Measurements from ENCODE around the gene DSCAM. TPM values are rescaled to one million over a fixed set of nuclear protein-coding genes. Genes with fewer than 3 reads are reported as not detected.
"Not testable (repeated sequence)": the region's sequence is repeated elsewhere in the genome, so short reads cannot be mapped to it uniquely, and the experiment has no call there.

DSCAM gene
- total and polyA plus RNA-seq, 10 of the 15 experiments (the other 5 are each of a cell fraction or from before 2014, with no cell fraction given): not detected

GRCh38 chr21:40445349-40445921 lies 401.5 kb downstream of the DSCAM start (continued):
- TF ChIP-seq, protein P1, sequence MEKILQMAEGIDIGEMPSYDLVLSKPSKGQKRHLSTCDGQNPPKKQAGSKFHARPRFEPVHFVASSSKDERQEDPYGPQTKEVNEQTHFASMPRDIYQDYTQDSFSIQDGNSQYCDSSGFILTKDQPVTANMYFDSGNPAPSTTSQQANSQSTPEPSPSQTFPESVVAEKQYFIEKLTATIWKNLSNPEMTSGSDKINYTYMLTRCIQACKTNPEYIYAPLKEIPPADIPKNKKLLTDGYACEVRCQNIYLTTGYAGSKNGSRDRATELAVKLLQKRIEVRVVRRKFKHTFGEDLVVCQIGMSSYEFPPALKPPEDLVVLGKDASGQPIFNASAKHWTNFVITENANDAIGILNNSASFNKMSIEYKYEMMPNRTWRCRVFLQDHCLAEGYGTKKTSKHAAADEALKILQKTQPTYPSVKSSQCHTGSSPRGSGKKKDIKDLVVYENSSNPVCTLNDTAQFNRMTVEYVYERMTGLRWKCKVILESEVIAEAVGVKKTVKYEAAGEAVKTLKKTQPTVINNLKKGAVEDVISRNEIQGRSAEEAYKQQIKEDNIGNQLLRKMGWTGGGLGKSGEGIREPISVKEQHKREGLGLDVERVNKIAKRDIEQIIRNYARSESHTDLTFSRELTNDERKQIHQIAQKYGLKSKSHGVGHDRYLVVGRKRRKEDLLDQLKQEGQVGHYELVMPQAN (conservative IDR thresholded peaks at IDR 0.05): no peak
- no peak for TF ChIP-seq SREBF2 (IDR thresholded peaks at IDR 0.05; ENCODE audit: low read length)
- no peak for TF ChIP-seq FOXK2 (IDR thresholded peaks at IDR 0.05)
- no peak for TF ChIP-seq SMAD5 (IDR thresholded peaks at IDR 0.05; ENCODE audit: low read depth)
- TF ChIP-seq, protein P2, sequence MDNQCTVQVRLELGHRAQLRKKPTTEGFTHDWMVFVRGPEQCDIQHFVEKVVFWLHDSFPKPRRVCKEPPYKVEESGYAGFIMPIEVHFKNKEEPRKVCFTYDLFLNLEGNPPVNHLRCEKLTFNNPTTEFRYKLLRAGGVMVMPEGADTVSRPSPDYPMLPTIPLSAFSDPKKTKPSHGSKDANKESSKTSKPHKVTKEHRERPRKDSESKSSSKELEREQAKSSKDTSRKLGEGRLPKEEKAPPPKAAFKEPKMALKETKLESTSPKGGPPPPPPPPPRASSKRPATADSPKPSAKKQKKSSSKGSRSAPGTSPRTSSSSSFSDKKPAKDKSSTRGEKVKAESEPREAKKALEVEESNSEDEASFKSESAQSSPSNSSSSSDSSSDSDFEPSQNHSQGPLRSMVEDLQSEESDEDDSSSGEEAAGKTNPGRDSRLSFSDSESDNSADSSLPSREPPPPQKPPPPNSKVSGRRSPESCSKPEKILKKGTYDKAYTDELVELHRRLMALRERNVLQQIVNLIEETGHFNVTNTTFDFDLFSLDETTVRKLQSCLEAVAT (IDR thresholded peaks at IDR 0.05): no peak

DNA sequence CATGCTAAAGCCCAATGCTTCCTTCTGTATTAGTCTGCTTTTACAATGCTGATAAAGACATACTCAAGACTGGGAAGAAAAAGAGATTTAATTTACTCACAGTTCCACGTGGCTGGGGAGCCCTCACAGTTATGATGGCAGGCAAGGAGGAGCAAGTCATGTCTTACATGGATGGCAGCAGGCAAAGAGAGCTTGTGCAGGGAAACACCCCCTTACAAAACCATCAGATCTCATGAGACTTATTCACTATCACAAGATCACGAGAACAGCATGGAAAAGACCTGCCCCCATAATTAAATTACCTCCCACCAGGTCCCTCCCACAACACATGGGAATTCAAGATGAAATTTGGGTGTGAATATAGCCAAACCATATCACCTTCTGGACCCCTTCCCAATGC lies 407.4 kb downstream of the DSCAM start:
- H3K9ac ChIP-seq (ENCODE audit: control insufficient read depth, insufficient read depth, low read length); H3K4me3 ChIP-seq; BruUV-seq (replicated peaks); ATAC-seq; intact Hi-C loops (cut with micrococcal nuclease; ENCODE audit: unreplicated experiment); H3K36me3 ChIP-seq (ENCODE audit: control insufficient read depth in 2 of 2, insufficient read depth in 2 of 2, low read length in 1 of 2); H3K27me3 ChIP-seq (replicated peaks in 1 of 2; ENCODE audit: control insufficient read depth in 2 of 2, insufficient read depth in 2 of 2, low read length in 1 of 2); DNase-seq (ENCODE audit: low read depth, low spot score); H3K27ac ChIP-seq (ENCODE audit: control insufficient read depth, insufficient read depth); SMC1A ChIA-PET (ENCODE audit: uncharacterized antibody, unreplicated experiment); in situ Hi-C loops (cut with MboI); CTCF ChIA-PET; H3K4me1 ChIP-seq (ENCODE audit: control insufficient read depth, insufficient read depth, low read length); RAD21 ChIA-PET (ENCODE audit: unreplicated experiment); H3K79me2 ChIP-seq (ENCODE audit: control insufficient read depth, insufficient read depth, low read length); H3K9me3 ChIP-seq (replicated peaks; ENCODE audit: control insufficient read depth, insufficient read depth, low read length); H4K20me1 ChIP-seq (ENCODE audit: control insufficient read depth, insufficient read depth); POLR2A ChIA-PET; FAIRE-seq; H3K4me2 ChIP-seq (ENCODE audit: control insufficient read depth, insufficient read depth); H2AFZ ChIP-seq (ENCODE audit: control insufficient read depth, low read depth, low read length): not testable (repeated sequence)
- WGBS (ENCODE audit: insufficient coverage, insufficient replicate concordance, low lambda C conversion rate, missing lambda C conversion rate): 0% methylated on average over 2 of the region's 2 CpGs

Data from GM12878 (cell line).